ENCODE results near the gene CLINT1.

The CLINT1 gene

DNA sequence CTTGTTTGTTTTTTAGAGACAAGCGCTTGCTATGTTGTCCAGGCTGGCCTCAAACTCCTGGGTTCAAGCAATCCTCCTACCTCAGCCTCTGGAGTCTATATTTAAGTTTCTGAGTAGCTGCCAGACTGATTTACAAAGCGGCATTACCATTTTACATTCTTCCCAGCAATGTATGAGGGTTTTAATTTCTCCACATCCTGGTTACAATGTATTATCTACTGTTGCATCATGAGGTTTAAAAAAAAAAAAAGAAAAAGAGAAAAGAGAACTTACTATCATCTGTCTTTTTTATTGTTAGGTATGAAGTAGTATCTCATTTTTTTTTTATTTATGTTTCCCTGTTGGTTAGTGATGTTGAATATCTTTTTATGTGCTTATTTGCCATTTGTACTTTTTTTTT lies 18.9 kb upstream of the CLINT1 start:
- no peaks in the 10 kb centered on the region for H4K20me1 ChIP-seq (ENCODE audit: insufficient read depth, low read length)
- H3K36me3 ChIP-seq (ENCODE audit: insufficient read depth, low read length) = no peaks in the 10 kb centered on the region; the same call in 1 of the 2 replicates
- no peaks in the 10 kb centered on the region for H3K9me2 ChIP-seq (ENCODE audit: low read depth, low read length)
- H3K27me3 ChIP-seq (ENCODE audit: insufficient read depth, low read length) = no peaks in the 10 kb centered on the region
- H3K79me2 ChIP-seq (ENCODE audit: insufficient read depth, low read length) = no peaks in the 10 kb centered on the region
- H3K4me1 ChIP-seq (ENCODE audit: insufficient read depth, low read length, severe bottlenecking) = peaks cover 5% of the 10 kb centered on the region
- no peak overlapping the region for H3K9ac ChIP-seq (ENCODE audit: low read length)
- TF ChIP-seq, protein P1, sequence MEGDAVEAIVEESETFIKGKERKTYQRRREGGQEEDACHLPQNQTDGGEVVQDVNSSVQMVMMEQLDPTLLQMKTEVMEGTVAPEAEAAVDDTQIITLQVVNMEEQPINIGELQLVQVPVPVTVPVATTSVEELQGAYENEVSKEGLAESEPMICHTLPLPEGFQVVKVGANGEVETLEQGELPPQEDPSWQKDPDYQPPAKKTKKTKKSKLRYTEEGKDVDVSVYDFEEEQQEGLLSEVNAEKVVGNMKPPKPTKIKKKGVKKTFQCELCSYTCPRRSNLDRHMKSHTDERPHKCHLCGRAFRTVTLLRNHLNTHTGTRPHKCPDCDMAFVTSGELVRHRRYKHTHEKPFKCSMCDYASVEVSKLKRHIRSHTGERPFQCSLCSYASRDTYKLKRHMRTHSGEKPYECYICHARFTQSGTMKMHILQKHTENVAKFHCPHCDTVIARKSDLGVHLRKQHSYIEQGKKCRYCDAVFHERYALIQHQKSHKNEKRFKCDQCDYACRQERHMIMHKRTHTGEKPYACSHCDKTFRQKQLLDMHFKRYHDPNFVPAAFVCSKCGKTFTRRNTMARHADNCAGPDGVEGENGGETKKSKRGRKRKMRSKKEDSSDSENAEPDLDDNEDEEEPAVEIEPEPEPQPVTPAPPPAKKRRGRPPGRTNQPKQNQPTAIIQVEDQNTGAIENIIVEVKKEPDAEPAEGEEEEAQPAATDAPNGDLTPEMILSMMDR (IDR thresholded peaks at IDR 0.05; ENCODE audit: low read length) = no peak
- no peak for TF ChIP-seq EZH2 (IDR thresholded peaks at IDR 0.05; ENCODE audit: borderline replicate concordance, low read length)
- H3K4me2 ChIP-seq (ENCODE audit: low read length) = no peak overlapping the region
- no peak overlapping the region for H3K27ac ChIP-seq (ENCODE audit: low read depth, low read length, poor library complexity, severe bottlenecking)
- no peak overlapping the region for H3K4me3 ChIP-seq (ENCODE audit: low read depth, low read length, poor library complexity, severe bottlenecking)
- no peaks in the 10 kb centered on the region for H3F3A ChIP-seq (ENCODE audit: insufficient read depth, low read length)
- H3K9me3 ChIP-seq (ENCODE audit: low read length) = no peaks in the 10 kb centered on the region
- peak overlapping the region; percentile 47; the same call in 1 of the 2 replicates for H2AFZ ChIP-seq (ENCODE audit: low read length)

DNA sequence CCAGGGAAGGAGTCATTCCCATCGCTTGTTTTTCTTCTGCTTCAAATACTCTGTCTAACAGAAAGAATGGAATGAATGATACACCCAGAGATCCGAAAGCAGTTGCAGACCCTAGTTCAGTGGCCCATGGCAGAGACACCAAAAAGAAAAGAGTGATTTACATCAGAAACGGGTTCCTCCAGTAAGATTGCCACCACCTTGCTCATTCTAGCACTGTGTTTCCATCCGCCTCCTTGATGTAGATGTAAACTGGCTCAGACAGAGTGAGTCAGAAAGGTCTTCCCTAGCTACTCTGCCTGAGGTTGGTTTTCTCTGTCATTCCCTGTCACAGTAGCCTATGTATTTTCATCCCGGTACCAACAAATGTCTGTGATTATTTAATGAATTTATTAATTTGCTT lies 15.9 kb upstream of the CLINT1 start:
- H3F3A ChIP-seq (ENCODE audit: insufficient read depth, low read length) = no peaks in the 10 kb centered on the region
- no peak for TF ChIP-seq EZH2 (IDR thresholded peaks at IDR 0.05; ENCODE audit: borderline replicate concordance, low read length)
- TF ChIP-seq, protein P1 (IDR thresholded peaks at IDR 0.05; ENCODE audit: low read length) = no peak
- H3K9ac ChIP-seq (ENCODE audit: low read length) = no peak overlapping the region
- peaks cover 5% of the 10 kb centered on the region for H3K4me1 ChIP-seq (ENCODE audit: insufficient read depth, low read length, severe bottlenecking)
- H3K4me3 ChIP-seq (ENCODE audit: low read depth, low read length, poor library complexity, severe bottlenecking) = no peak overlapping the region
- no peaks in the 10 kb centered on the region for H3K9me3 ChIP-seq (ENCODE audit: low read length)
- H3K27ac ChIP-seq (ENCODE audit: low read depth, low read length, poor library complexity, severe bottlenecking) = no peak overlapping the region
- no peaks in the 10 kb centered on the region for H3K27me3 ChIP-seq (ENCODE audit: insufficient read depth, low read length)
- no peaks in the 10 kb centered on the region for H4K20me1 ChIP-seq (ENCODE audit: insufficient read depth, low read length)
- H3K4me2 ChIP-seq (ENCODE audit: low read length) = no peak overlapping the region
- no peaks in the 10 kb centered on the region for H3K36me3 ChIP-seq (ENCODE audit: insufficient read depth, low read length)
- no peak overlapping the region; the same call in 1 of the 2 replicates for H2AFZ ChIP-seq (ENCODE audit: low read length)
- H3K9me2 ChIP-seq (ENCODE audit: low read depth, low read length) = no peaks in the 10 kb centered on the region
- H3K79me2 ChIP-seq (ENCODE audit: insufficient read depth, low read length) = no peaks in the 10 kb centered on the region

DNA sequence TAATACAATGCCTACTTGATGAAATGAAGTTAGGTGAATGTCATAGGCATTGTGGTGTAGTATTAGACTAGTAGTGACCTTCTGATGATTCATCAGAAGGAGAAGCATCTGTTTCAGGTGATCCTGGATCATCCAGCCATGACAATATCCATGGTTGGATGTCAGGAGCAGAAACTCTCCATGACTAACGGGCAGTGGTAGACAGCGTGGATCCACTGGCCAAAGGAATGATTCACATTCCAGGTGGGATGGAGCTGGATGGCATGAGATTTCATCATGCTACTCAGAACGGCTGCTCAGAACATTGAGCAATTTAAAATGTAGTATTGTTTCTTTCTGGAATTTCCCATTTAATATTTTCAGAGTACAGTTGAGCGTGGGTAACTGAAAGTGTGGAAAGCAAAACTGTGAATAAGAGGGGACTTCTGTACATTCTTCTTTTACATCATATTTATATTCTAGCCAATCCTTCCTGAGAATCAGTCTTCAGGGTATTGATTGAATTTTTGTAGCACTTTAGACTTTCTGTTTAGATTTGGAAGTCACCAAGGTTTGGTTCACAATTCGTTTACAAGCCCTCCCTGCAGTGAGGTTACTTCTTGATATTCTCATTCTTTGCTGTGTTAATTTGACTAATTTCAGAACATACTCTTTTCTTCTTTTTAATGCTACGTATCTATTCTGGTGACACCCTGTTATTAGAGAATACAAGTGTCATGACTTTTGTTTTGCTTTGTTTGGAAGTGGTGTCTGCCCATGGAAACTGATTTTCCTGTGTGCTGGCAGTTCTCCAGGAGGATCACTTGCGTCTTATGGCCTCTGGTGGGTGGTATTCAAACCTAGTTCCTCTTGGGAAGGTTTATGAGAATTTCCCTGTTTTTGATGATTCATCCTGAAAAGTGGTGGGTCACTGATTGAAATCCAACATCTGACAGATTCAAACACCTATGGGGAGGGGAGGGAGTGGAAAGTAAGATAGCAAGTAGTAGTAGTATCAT lies 12.2 kb upstream of the CLINT1 start:
- Histone ChIP-seq H3K27ac (ENCODE audit: low read depth, low read length, poor library complexity, severe bottlenecking) (no peak overlapping the region), H3K36me3 (ENCODE audit: insufficient read depth, low read length) (no peaks in the 10 kb centered on the region), H3K4me2 (ENCODE audit: low read length) (no peak overlapping the region), H2AFZ (ENCODE audit: low read length) (no peak overlapping the region), H3K9me3 (ENCODE audit: low read length) (no peaks in the 10 kb centered on the region), H3K4me1 (ENCODE audit: insufficient read depth, low read length, severe bottlenecking) (peaks cover 13% of the 10 kb centered on the region), H3K27me3 (ENCODE audit: insufficient read depth, low read length) (no peaks in the 10 kb centered on the region), H3F3A (ENCODE audit: insufficient read depth, low read length) (no peaks in the 10 kb centered on the region), H3K9ac (ENCODE audit: low read length) (no peak overlapping the region), H3K9me2 (ENCODE audit: low read depth, low read length) (no peaks in the 10 kb centered on the region), H4K20me1 (ENCODE audit: insufficient read depth, low read length) (no peaks in the 10 kb centered on the region), H3K4me3 (ENCODE audit: low read depth, low read length, poor library complexity, severe bottlenecking) (no peak overlapping the region), H3K79me2 (ENCODE audit: insufficient read depth, low read length) (no peaks in the 10 kb centered on the region)
- no peak for TF ChIP-seq EZH2 (IDR thresholded peaks at IDR 0.05; ENCODE audit: borderline replicate concordance, low read length)
- TF ChIP-seq, protein P1 (IDR thresholded peaks at IDR 0.05; ENCODE audit: low read length) = no peak

All from OCI-LY1 (cell line).